GM12872 (cell line): Measurements from ENCODE around the gene DUS3L.

Experiments used
- CTCF ChIP-seq: IDR thresholded peaks from 3 replicates; pipeline ENCODE4 v1.5.1; 2011; ENCODE audit warnings: low read depth, mild to moderate bottlenecking, low read length, moderate library complexity; ENCODE audit not compliant: insufficient read depth

Gene DUS3L

GRCh38 chr19:5831159-5831558, 40.2 kb upstream of the DUS3L start:
- no peak for TF ChIP-seq CTCF

DNA sequence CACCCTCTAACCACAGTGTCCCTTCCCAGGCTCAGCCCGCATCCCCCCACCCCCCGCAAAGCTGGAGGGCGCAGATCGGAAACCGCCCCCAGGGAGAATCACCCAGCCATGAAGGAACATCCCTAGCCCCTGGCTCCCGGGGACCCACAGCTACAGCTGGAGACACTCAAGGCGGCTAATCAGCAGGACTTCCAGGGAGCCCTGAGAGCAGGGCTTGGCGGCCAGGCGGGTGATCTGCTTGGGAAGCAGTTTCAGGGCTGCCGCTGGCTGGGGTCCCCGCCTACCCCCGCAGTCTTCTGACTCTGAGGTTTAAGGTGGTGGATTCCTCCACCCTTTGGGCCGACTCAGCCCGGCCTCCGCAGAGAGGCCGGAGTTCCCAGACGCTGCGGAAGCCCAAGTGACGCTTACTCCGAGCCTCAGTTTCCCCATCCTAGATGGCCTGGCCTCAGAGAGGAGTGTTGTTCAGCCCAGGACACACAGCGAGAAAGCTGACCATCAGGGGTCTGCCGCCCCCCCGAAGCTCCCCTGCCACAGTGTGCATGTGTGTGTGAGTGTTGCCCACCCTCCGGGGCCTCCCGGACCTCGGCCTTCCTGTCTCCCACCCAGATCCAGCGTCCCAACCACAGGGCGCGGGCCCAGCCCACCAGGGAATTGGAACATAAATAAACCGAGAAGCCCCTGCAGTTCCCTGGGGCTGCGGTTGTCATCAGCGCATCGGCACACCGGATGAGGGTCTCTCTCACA, 38.8 kb upstream of the DUS3L start:
- no peak for TF ChIP-seq CTCF

DNA sequence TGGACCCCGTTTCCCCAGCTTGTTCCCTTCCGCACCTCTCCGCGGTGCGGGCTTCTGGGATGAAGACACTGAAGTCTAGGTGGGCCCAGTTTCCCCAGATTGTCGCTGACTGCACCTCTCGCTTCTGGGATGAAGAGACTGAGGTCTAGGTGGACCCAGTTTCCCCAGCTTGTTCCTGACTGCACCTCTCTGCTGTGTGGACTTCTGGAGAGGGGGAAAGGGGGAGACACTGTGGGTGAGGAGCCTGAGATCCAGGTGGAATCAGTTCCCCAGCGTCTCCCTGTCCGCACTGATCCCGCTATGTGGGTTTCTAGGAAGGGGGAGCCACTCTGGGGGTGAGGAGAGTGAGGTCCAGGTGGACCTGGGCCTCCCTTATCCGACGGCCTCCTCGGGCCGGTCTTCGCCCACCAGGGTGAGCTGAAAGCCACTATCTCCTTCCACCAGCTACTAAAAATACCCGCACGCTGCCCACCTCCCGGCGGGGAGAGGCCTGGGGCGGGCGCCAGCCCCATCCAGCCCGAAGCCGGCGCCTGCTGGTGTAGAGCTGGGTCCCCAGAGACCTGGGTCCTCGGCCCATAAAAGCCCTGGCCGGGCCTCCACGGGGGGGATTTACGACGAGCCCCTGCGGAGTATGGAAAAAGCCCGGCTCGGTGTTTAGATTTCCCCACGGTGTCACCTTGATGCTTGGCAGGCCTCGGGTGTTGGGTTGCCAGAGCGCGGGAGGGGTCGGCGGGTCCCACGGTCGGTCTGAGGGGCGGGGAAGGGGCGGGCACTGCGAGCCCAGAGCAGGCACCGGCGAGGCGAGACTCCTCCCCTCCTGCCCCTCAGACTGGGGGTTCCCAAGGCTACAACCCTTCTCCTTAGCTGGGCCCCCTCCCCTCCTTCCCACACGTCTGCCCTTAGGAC, 38.0 kb upstream of the DUS3L start:
- no peak for TF ChIP-seq CTCF

GRCh38 chr19:5827891-5828660, 37.1 kb upstream of the DUS3L start:
- no peak for TF ChIP-seq CTCF

DNA sequence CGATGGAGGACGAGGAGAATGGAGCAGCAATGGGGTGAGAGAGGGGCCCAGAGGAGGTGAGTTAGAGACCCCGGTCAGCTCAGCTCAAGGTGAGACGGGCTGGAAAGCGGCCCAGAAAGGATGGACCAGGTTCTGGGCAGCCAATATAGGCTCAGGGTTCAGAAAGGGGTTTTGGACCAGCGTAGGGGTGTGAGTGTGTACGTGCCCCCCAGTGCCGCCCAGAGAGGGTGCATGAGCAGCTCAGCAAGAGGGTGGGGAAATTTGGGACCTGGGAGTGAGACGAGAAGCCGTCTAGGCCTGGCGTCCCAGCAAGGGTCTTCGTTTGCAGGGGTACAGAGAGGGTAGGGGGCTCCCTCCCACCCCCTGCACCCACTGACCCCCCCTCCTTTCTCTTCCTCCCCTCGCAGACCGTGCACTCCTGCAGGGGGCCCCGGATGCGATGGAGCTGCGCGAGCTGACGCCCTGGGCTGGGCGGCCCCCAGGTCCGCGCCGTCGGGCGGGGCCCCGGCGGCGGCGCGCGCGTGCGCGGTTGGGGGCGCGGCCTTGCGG, 36.5 kb upstream of the DUS3L start:
- no peak for TF ChIP-seq CTCF

DNA sequence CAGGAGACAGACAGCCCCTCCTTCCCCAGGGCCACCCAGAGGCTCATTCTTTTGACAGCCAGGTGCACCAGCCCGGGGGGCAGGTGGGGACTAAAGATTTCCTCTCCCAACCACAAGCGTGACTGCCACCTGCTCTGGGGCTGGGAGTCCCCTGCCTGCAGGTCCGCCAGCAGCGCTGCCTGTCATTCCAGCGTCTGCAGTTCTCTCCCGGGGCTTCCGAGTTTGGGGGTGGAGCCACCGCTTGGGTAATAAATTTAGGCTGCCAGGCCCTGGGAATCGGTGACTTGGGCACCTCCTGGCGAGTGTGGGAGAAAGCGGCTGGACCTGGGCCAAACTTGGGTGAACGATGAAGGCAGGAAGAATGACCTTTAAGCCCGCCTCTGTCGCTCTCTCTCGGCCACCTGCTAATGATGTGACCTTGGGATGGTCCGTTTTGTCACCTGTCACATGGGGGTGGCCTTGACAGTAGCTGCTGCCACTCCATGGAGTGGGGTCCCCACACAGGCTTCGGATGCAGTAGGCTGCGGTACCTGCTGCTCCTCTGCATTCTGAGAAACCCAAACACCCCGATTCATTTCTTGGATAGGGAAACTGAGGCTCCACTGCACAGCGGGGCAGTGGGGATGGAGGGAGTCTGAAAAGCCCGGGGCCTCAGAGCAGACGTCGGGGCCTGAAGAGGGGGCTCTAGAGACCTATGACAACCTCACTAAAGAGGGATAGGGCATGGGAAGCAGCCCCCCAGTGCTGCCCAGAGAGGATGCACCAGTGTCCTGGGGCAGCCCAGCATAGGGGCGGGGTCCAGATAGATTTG, 35.8 kb upstream of the DUS3L start:
- no peak for TF ChIP-seq CTCF
